Measurements from ENCODE around the gene CLPTM1.

The CLPTM1 gene

GRCh38 chr19:45011959-45012358 lies 56.8 kb downstream of the CLPTM1 start:
- Histone ChIP-seq H3K27me3 (ENCODE audit: insufficient read depth, low read length) (no peaks in the 10 kb centered on the region), H3K4me2 (ENCODE audit: low read length) (no peak overlapping the region), H3K9ac (ENCODE audit: low read length) (no peak overlapping the region), H2BK5ac (ENCODE audit: low read depth, low read length, poor library complexity) (no peak overlapping the region), H3K14ac (ENCODE audit: low read length) (no peak overlapping the region), H2BK120ac (ENCODE audit: insufficient read depth, low read length, poor library complexity) (no peak overlapping the region), H4K8ac (ENCODE audit: low read depth, low read length) (no peak overlapping the region), H3K36me3 (ENCODE audit: control insufficient read depth in 1 of 2, insufficient read depth in 2 of 2, low read length in 2 of 2) (peaks cover 4 to 13% of the 10 kb centered on the region in 2 experiments), H3K27ac (ENCODE audit: low read depth, low read length) (no peak overlapping the region), H2BK12ac (ENCODE audit: low read length) (no peak overlapping the region), H3K4me3 (ENCODE audit: low read depth, low read length) (no peak overlapping the region), H4K12ac (ENCODE audit: low read depth, low read length) (no peak overlapping the region), H2AFZ (ENCODE audit: insufficient read depth, low read length, poor library complexity) (no peak overlapping the region), H3K4me1 (ENCODE audit: control insufficient read depth in 1 of 2, insufficient read depth in 2 of 2, low read length in 2 of 2) (no peaks in the 10 kb centered on the region), H3K18ac (ENCODE audit: low read length) (no peak overlapping the region), H3K9me3 (ENCODE audit: insufficient read depth, low read depth, low read length) (no peaks in the 10 kb centered on the region), H3K79me2 (ENCODE audit: control insufficient read depth, insufficient read depth, low read length, poor library complexity) (no peaks in the 10 kb centered on the region), H3K23ac (ENCODE audit: low read length) (no peak overlapping the region), H3K79me1 (ENCODE audit: low read length) (no peaks in the 10 kb centered on the region), H2AK5ac (ENCODE audit: low read length) (no peak overlapping the region), H3K4ac (ENCODE audit: low read depth, low read length) (no peak overlapping the region), H4K91ac (ENCODE audit: low read depth, low read length) (no peak overlapping the region)
- DNase-seq = no peak
- WGBS (ENCODE audit: extremely low coverage, insufficient coverage, insufficient read length) = no CpG with 5 or more reads among the region's 42 CpGs

- peaks cover 4 to 11% of the 10 kb centered on the region in 2 experiments for H3K36me3 ChIP-seq (ENCODE audit: control insufficient read depth in 1 of 2, insufficient read depth in 2 of 2, low read length in 2 of 2)
- H4K91ac ChIP-seq (ENCODE audit: low read depth, low read length) = no peak overlapping the region
- DNase-seq = peak; percentile 46 to 59
- H4K12ac ChIP-seq (ENCODE audit: low read depth, low read length) = no peak overlapping the region
- H3K27me3 ChIP-seq (ENCODE audit: insufficient read depth, low read length) = no peaks in the 10 kb centered on the region
- H3K4me1 ChIP-seq (ENCODE audit: control insufficient read depth in 1 of 2, insufficient read depth in 2 of 2, low read length in 2 of 2) = no peaks in the 10 kb centered on the region
- H2BK120ac ChIP-seq (ENCODE audit: insufficient read depth, low read length, poor library complexity) = no peak overlapping the region
- no peak overlapping the region for H3K9ac ChIP-seq (ENCODE audit: low read length)
- H3K14ac ChIP-seq (ENCODE audit: low read length) = no peak overlapping the region
- no peak overlapping the region for H3K4ac ChIP-seq (ENCODE audit: low read depth, low read length)
- no peaks in the 10 kb centered on the region for H3K9me3 ChIP-seq (ENCODE audit: insufficient read depth, low read depth, low read length)
- no peak overlapping the region for H2AK5ac ChIP-seq (ENCODE audit: low read length)
- H2BK12ac ChIP-seq (ENCODE audit: low read length) = no peak overlapping the region
- H4K8ac ChIP-seq (ENCODE audit: low read depth, low read length) = no peak overlapping the region
- H2AFZ ChIP-seq (ENCODE audit: insufficient read depth, low read length, poor library complexity) = no peak overlapping the region
- H3K79me2 ChIP-seq (ENCODE audit: control insufficient read depth, insufficient read depth, low read length, poor library complexity) = no peaks in the 10 kb centered on the region
- no peak overlapping the region for H2BK5ac ChIP-seq (ENCODE audit: low read depth, low read length, poor library complexity)
- H3K4me3 ChIP-seq (ENCODE audit: low read depth, low read length) = no peak overlapping the region
- H3K18ac ChIP-seq (ENCODE audit: low read length) = no peak overlapping the region
- H3K27ac ChIP-seq (ENCODE audit: low read depth, low read length) = no peak overlapping the region
- no CpG with 5 or more reads among the region's 13 CpGs for WGBS (ENCODE audit: extremely low coverage, insufficient coverage, insufficient read length)
- H3K4me2 ChIP-seq (ENCODE audit: low read length) = no peak overlapping the region
- no peak overlapping the region for H3K23ac ChIP-seq (ENCODE audit: low read length)
- H3K79me1 ChIP-seq (ENCODE audit: low read length) = no peaks in the 10 kb centered on the region
These were observed 61.5 kb downstream of the CLPTM1 start for GRCh38 chr19:45016388-45017314.

- no peaks in the 10 kb centered on the region for H3K4me1 ChIP-seq (ENCODE audit: control insufficient read depth in 1 of 2, insufficient read depth in 2 of 2, low read length in 2 of 2)
- H3K4me2 ChIP-seq (ENCODE audit: low read length) = no peak overlapping the region
- H3K14ac ChIP-seq (ENCODE audit: low read length) = no peak overlapping the region
- H3K23ac ChIP-seq (ENCODE audit: low read length) = no peak overlapping the region
- no peak overlapping the region for H3K4ac ChIP-seq (ENCODE audit: low read depth, low read length)
- no peak overlapping the region for H3K4me3 ChIP-seq (ENCODE audit: low read depth, low read length)
- H3K79me1 ChIP-seq (ENCODE audit: low read length) = no peaks in the 10 kb centered on the region
- no peak overlapping the region for H3K18ac ChIP-seq (ENCODE audit: low read length)
- no peak overlapping the region for H2AK5ac ChIP-seq (ENCODE audit: low read length)
- H3K27me3 ChIP-seq (ENCODE audit: insufficient read depth, low read length) = no peaks in the 10 kb centered on the region
- no peaks in the 10 kb centered on the region for H3K9me3 ChIP-seq (ENCODE audit: insufficient read depth, low read depth, low read length)
- WGBS (ENCODE audit: extremely low coverage, insufficient coverage, insufficient read length) = no CpG with 5 or more reads among the region's 2 CpGs
- H2BK120ac ChIP-seq (ENCODE audit: insufficient read depth, low read length, poor library complexity) = no peak overlapping the region
- H2AFZ ChIP-seq (ENCODE audit: insufficient read depth, low read length, poor library complexity) = no peak overlapping the region
- H3K27ac ChIP-seq (ENCODE audit: low read depth, low read length) = no peak overlapping the region
- DNase-seq = no peak
- no peaks in the 10 kb centered on the region for H3K36me3 ChIP-seq (ENCODE audit: control insufficient read depth in 1 of 2, insufficient read depth in 2 of 2, low read length in 2 of 2)
- H2BK5ac ChIP-seq (ENCODE audit: low read depth, low read length, poor library complexity) = no peak overlapping the region
- H4K12ac ChIP-seq (ENCODE audit: low read depth, low read length) = no peak overlapping the region
- no peak overlapping the region for H3K9ac ChIP-seq (ENCODE audit: low read length)
- H4K91ac ChIP-seq (ENCODE audit: low read depth, low read length) = no peak overlapping the region
- H3K79me2 ChIP-seq (ENCODE audit: control insufficient read depth, insufficient read depth, low read length, poor library complexity) = no peaks in the 10 kb centered on the region
- H4K8ac ChIP-seq (ENCODE audit: low read depth, low read length) = no peak overlapping the region
- no peak overlapping the region for H2BK12ac ChIP-seq (ENCODE audit: low read length)
These were observed 64.0 kb downstream of the CLPTM1 start for GRCh38 chr19:45019187-45019586.

GRCh38 chr19:45020071-45020470 lies 64.9 kb downstream of the CLPTM1 start:
- DNase-seq = no peak
- H3K4me3 ChIP-seq (ENCODE audit: low read depth, low read length) = no peak overlapping the region
- no peaks in the 10 kb centered on the region for H3K27me3 ChIP-seq (ENCODE audit: insufficient read depth, low read length)
- no peak overlapping the region for H3K4me2 ChIP-seq (ENCODE audit: low read length)
- no peak overlapping the region for H2BK120ac ChIP-seq (ENCODE audit: insufficient read depth, low read length, poor library complexity)
- H2AFZ ChIP-seq (ENCODE audit: insufficient read depth, low read length, poor library complexity) = no peak overlapping the region
- no peaks in the 10 kb centered on the region for H3K36me3 ChIP-seq (ENCODE audit: control insufficient read depth in 1 of 2, insufficient read depth in 2 of 2, low read length in 2 of 2)
- H3K4me1 ChIP-seq (ENCODE audit: control insufficient read depth in 1 of 2, insufficient read depth in 2 of 2, low read length in 2 of 2) = no peaks in the 10 kb centered on the region
- no peak overlapping the region for H3K14ac ChIP-seq (ENCODE audit: low read length)
- H3K4ac ChIP-seq (ENCODE audit: low read depth, low read length) = no peak overlapping the region
- no peaks in the 10 kb centered on the region for H3K79me1 ChIP-seq (ENCODE audit: low read length)
- H3K9me3 ChIP-seq (ENCODE audit: insufficient read depth, low read depth, low read length) = no peaks in the 10 kb centered on the region
- no peak overlapping the region for H3K27ac ChIP-seq (ENCODE audit: low read depth, low read length)
- no peak overlapping the region for H3K23ac ChIP-seq (ENCODE audit: low read length)
- no peak overlapping the region for H4K8ac ChIP-seq (ENCODE audit: low read depth, low read length)
- H4K91ac ChIP-seq (ENCODE audit: low read depth, low read length) = no peak overlapping the region
- no peak overlapping the region for H2AK5ac ChIP-seq (ENCODE audit: low read length)
- no peak overlapping the region for H3K9ac ChIP-seq (ENCODE audit: low read length)
- no CpG with 5 or more reads among the region's 3 CpGs for WGBS (ENCODE audit: extremely low coverage, insufficient coverage, insufficient read length)
- H3K18ac ChIP-seq (ENCODE audit: low read length) = no peak overlapping the region
- H2BK5ac ChIP-seq (ENCODE audit: low read depth, low read length, poor library complexity) = no peak overlapping the region
- no peak overlapping the region for H2BK12ac ChIP-seq (ENCODE audit: low read length)
- no peak overlapping the region for H4K12ac ChIP-seq (ENCODE audit: low read depth, low read length)
- H3K79me2 ChIP-seq (ENCODE audit: control insufficient read depth, insufficient read depth, low read length, poor library complexity) = no peaks in the 10 kb centered on the region
